ENCODE measurements around the gene CCDC200. TPM values are rescaled to one million over a fixed set of nuclear protein-coding genes. Genes with fewer than 3 reads are reported as not detected.
"Not testable (repeated sequence)": the region's sequence is repeated elsewhere in the genome, so short reads cannot be mapped to it uniquely, and the experiment has no call there.

Gene CCDC200
- total RNA-seq, 3 donors from 2014 or later, result not detected

GRCh38 chr17:43212641-43213490 is 15.6 kb downstream of the CCDC200 start:
- peak; percentile 4 for ATAC-seq
- Histone ChIP-seq H3K36me3 (ENCODE audit: low read depth) (no peaks in the 10 kb centered on the region), H3K9me3 (no peaks in the 10 kb centered on the region), H3K4me1 (ENCODE audit: low read depth) (peaks cover 12% of the 10 kb centered on the region), H3K4me3 (no peak overlapping the region)
- TF ChIP-seq CTCF (IDR thresholded peaks at IDR 0.05), result no peak
- no peak for DNase-seq
- intact Hi-C loops (cut with DNase I, micrococcal nuclease), result no loop called here

DNA sequence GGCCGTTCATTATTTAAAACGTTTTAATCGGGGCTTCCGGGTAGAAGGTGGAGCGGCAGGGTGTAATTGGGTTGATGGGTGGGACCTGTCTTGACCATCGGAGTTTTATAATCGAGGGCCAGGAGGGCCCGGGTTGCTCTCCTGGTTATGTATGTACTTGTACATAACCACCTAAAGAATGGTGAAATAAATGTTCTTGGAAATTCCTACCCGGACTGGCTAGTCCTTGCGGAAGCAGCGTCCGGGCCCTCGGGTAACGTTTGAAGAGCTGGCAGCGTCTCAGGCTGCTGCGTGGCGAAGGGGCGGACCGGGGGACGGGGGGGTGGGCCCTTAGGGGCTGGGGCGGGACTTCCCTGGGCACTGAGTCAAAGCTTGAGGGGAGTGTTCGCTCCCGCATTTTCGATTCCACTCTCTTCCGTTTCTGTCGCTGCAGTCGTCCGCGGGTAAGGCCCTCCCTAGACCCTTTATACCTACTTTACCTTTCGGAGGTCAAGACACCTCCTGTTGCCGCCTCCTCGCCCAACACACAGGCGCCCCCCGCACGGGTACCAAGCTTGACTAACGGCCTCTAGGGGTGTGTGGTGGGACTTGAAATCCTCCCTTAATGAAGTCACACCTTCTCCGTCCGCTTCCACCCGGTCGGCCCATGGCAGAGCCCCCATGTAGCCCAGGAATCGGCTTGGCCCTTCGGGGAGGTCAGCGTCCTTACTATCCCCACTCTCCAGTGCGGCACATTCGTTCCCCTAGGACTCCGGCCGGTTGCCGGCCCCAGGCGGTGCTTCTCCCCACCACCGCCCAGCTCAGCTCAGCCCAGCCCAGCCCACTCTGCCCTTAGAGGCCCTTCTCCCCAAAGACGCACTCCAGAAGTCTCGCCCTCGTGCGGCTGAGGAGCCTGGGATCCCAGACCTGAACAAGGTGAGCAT is 16.7 kb downstream of the CCDC200 start, which contains the start of gene TMEM106A:
TSS of gene TMEM106A (plus strand) at position 396 of the 923 bp plus-strand sequence. CDS start 1,167 bp downstream, outside the sequence.
- Histone ChIP-seq H3K9me3 (no peaks in the 10 kb centered on the region), H3K4me1 (ENCODE audit: low read depth) (peaks cover 12% of the 10 kb centered on the region), H3K36me3 (ENCODE audit: low read depth) (no peaks in the 10 kb centered on the region), H3K4me3 (peak within 1 kb of the TSS; percentile 23)
- intact Hi-C loops (cut with DNase I, micrococcal nuclease), result no loop called here
- TF ChIP-seq CTCF (IDR thresholded peaks at IDR 0.05), result no peak
- DNase-seq, result peak; percentile 83 to 89 (median 85)
- peak; percentile 90 for ATAC-seq

DNA sequence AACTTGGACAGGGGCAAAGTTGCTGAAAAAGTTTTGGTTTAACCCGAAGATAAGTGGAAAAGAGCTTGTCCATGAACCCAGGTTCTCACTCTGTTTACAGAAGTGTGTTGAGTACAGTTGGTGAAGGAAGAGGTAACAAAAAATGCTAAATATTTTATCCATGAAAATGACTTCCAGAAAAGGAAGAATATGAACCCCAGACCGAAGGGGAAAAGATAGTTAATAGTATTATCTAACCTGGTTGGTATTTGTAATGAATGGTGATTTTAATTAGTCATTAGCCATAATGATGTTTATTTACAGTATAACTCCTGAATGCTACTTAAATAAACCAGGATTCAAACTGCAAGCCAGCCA is 17.3 kb downstream of the CCDC200 start:
- no peak for TF ChIP-seq CTCF (IDR thresholded peaks at IDR 0.05)
- DNase-seq (no peak), ATAC-seq (no peak)
- Histone ChIP-seq H3K9me3 (no peaks in the 10 kb centered on the region), H3K4me1 (ENCODE audit: low read depth) (peaks cover 12% of the 10 kb centered on the region), H3K36me3 (ENCODE audit: low read depth) (no peaks in the 10 kb centered on the region), H3K4me3 (no peak overlapping the region)
- intact Hi-C loops (cut with DNase I, micrococcal nuclease), result no loop called here

- Histone ChIP-seq H3K4me1 (ENCODE audit: low read depth) (peaks cover 12% of the 10 kb centered on the region), H3K9me3 (no peaks in the 10 kb centered on the region), H3K4me3 (no peak overlapping the region), H3K36me3 (ENCODE audit: low read depth) (no peaks in the 10 kb centered on the region)
- no peak for DNase-seq
- no peak for TF ChIP-seq CTCF (IDR thresholded peaks at IDR 0.05)
- ATAC-seq, result no peak
- intact Hi-C loops (cut with DNase I, micrococcal nuclease), result no loop called here
Observed at GRCh38 chr17:43210576-43210975, 17.8 kb downstream of the CCDC200 start.

GRCh38 chr17:43203013-43203412 is 25.4 kb downstream of the CCDC200 start:
- H3K36me3 ChIP-seq (ENCODE audit: low read depth); H3K9me3 ChIP-seq; intact Hi-C loops (cut with DNase I, micrococcal nuclease); H3K4me1 ChIP-seq (ENCODE audit: low read depth); H3K4me3 ChIP-seq; DNase-seq: not testable (repeated sequence)
- ATAC-seq, result peak; percentile 85

GRCh38 chr17:43200127-43200526 is 28.3 kb downstream of the CCDC200 start:
- no peak for TF ChIP-seq CTCF (IDR thresholded peaks at IDR 0.05)
- no peaks in the 10 kb centered on the region for H3K9me3 ChIP-seq
- no peak overlapping the region for H3K4me3 ChIP-seq
- DNase-seq, result no peak
- peaks cover 16% of the 10 kb centered on the region for H3K36me3 ChIP-seq (ENCODE audit: low read depth)
- H3K4me1 ChIP-seq (ENCODE audit: low read depth), result no peaks in the 10 kb centered on the region
- ATAC-seq, result no peak
- intact Hi-C loops (cut with DNase I, micrococcal nuclease), result no loop called here

All from mucosa of descending colon (tissue), 3 donors.